ENCODE data around the gene TMOD2. TPM values are rescaled to one million over a fixed set of nuclear protein-coding genes. Genes with fewer than 3 reads are reported as not detected.
A peak's percentile ranks its signal among the peaks of the same experiment; 100 is the strongest.

TMOD2 gene
- total RNA-seq, 1 donor from 2014 or later = 4.3 TPM

GRCh38 chr15:51861557-51862359 is 110.4 kb downstream of the TMOD2 start:
- Mint-ChIP-seq H3K4me1 (ENCODE audit: unreplicated experiment) (peaks cover 38% of the 10 kb centered on the region), H3K4me3 (ENCODE audit: unreplicated experiment) (no peak overlapping the region)

GRCh38 chr15:51863131-51863530 is 111.7 kb downstream of the TMOD2 start:
- no peaks in the 10 kb centered on the region for H3K27me3 Mint-ChIP-seq (ENCODE audit: unreplicated experiment)
- no peak for TF ChIP-seq CTCF (IDR thresholded peaks at IDR 0.05)
- no peak for DNase-seq (ENCODE audit: extremely low spot score, unreplicated experiment)
- H3K4me3 Mint-ChIP-seq (ENCODE audit: unreplicated experiment) = no peak overlapping the region
- no peak overlapping the region for H3K27ac Mint-ChIP-seq (ENCODE audit: unreplicated experiment)
- peaks cover 45% of the 10 kb centered on the region for H3K4me1 Mint-ChIP-seq (ENCODE audit: unreplicated experiment)
- H3K36me3 Mint-ChIP-seq (ENCODE audit: unreplicated experiment) = peaks cover 29% of the 10 kb centered on the region
- H3K9me3 Mint-ChIP-seq (ENCODE audit: unreplicated experiment) = no peaks in the 10 kb centered on the region

More at GRCh38 chr15:51861557-51862359, 110.4 kb downstream of the TMOD2 start:
- no peak for TF ChIP-seq CTCF (IDR thresholded peaks at IDR 0.05)
- no peaks in the 10 kb centered on the region for H3K27me3 Mint-ChIP-seq (ENCODE audit: unreplicated experiment)
- no peak for DNase-seq (ENCODE audit: extremely low spot score, unreplicated experiment)
- peaks cover 27% of the 10 kb centered on the region for H3K36me3 Mint-ChIP-seq (ENCODE audit: unreplicated experiment)
- H3K9me3 Mint-ChIP-seq (ENCODE audit: unreplicated experiment) = no peaks in the 10 kb centered on the region
- H3K27ac Mint-ChIP-seq (ENCODE audit: unreplicated experiment) = peak overlapping the region; percentile 45

- no peak for TF ChIP-seq CTCF (IDR thresholded peaks at IDR 0.05)
- H3K4me1 Mint-ChIP-seq (ENCODE audit: unreplicated experiment) = peaks cover 56% of the 10 kb centered on the region
- peak overlapping the region; percentile 8 for H3K27ac Mint-ChIP-seq (ENCODE audit: unreplicated experiment)
- no peaks in the 10 kb centered on the region for H3K27me3 Mint-ChIP-seq (ENCODE audit: unreplicated experiment)
- DNase-seq (ENCODE audit: extremely low spot score, unreplicated experiment) = no peak
- H3K9me3 Mint-ChIP-seq (ENCODE audit: unreplicated experiment) = no peaks in the 10 kb centered on the region
- no peak overlapping the region for H3K4me3 Mint-ChIP-seq (ENCODE audit: unreplicated experiment)
- H3K36me3 Mint-ChIP-seq (ENCODE audit: unreplicated experiment) = peaks cover 29% of the 10 kb centered on the region
Observed at GRCh38 chr15:51864408-51865056, 113.1 kb downstream of the TMOD2 start.

DNA sequence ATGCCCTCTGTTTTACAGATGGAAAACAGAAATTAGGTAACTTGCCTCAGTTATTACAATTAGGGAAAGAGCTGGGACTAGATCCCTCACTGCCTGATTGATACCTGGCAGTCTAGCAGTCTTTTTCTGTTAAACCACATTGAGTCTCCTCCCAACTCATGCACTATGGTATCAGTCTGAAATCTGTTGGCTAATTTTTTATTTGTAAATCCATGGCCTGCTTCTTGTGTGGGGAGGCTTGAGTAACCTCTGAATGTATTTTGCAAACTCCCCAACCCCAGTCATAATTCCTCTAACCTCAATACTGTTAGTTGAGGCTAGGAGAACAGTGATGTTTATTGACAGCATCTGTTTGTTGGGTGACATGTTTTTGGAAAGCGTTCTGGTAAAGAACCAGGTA is 113.9 kb downstream of the TMOD2 start:
- peaks cover 56% of the 10 kb centered on the region for H3K4me1 Mint-ChIP-seq (ENCODE audit: unreplicated experiment)
- H3K36me3 Mint-ChIP-seq (ENCODE audit: unreplicated experiment) = peaks cover 27% of the 10 kb centered on the region
- no peak for TF ChIP-seq CTCF (IDR thresholded peaks at IDR 0.05)

More for the DNA sequence above, 113.9 kb downstream of the TMOD2 start:
- H3K4me3 Mint-ChIP-seq (ENCODE audit: unreplicated experiment) = no peak overlapping the region
- no peak for DNase-seq (ENCODE audit: extremely low spot score, unreplicated experiment)
- no peaks in the 10 kb centered on the region for H3K27me3 Mint-ChIP-seq (ENCODE audit: unreplicated experiment)
- H3K27ac Mint-ChIP-seq (ENCODE audit: unreplicated experiment) = no peak overlapping the region
- H3K9me3 Mint-ChIP-seq (ENCODE audit: unreplicated experiment) = no peaks in the 10 kb centered on the region

Other genes starting within 250 kb of the TMOD2 start
- 27.4 and 29.5 TPM in 2 replicates for gene DMXL2, start 128.8 kb upstream of the TMOD2 start, total RNA-seq
- not detected in 2 replicates for gene SCG3, start 70.1 kb upstream of the TMOD2 start, total RNA-seq
- 1.8 and 2.7 TPM in 2 replicates for gene LYSMD2, start 13.9 kb upstream of the TMOD2 start, total RNA-seq
- 75.4 and 84.3 TPM in 2 replicates for gene TMOD3, start 78.1 kb downstream of the TMOD2 start, total RNA-seq
- gene LEO1, start 220.2 kb downstream of the TMOD2 start, total RNA-seq = 17.9 and 19.4 TPM in 2 replicates

Measured in osteocyte (in vitro differentiated cells).